Calu3 (cell line): Measurements from ENCODE around the gene LCE6A. TPM values are rescaled to one million over a fixed set of nuclear protein-coding genes. Genes with fewer than 3 reads are reported as not detected.

ENCODE experiments used
- BruUV-seq: library from RNA; stranded (reverse); fragments of 400-500 nt; replicated peaks from 2 replicates; lab custom pipeline; 2021; lab: Mats Ljungman, UMichigan
- CTCF ChIA-PET: fragments of 300-600 bp; sonication (Branson Sonifier 250); formaldehyde crosslinking; loops from one replicate; lab custom pipeline; 2022; ENCODE audit warnings: antibody characterized with exemption; lab: Charles Lee
- DNase-seq: peaks from one replicate; pipeline ENCODE4 v3.0.0; 2022
- H3K27ac Mint-ChIP-seq: one replicate; pipeline ENCODE4 v1.8.0; 2022; ENCODE audit warnings: mixed read lengths; ENCODE audit not compliant: unreplicated experiment
- H3K27me3 Mint-ChIP-seq: one replicate; pipeline ENCODE4 v1.8.0; 2022; ENCODE audit warnings: mixed read lengths; ENCODE audit not compliant: unreplicated experiment
- H3K36me3 Mint-ChIP-seq: one replicate; pipeline ENCODE4 v1.8.0; 2022; ENCODE audit warnings: mild to moderate bottlenecking, moderate library complexity, mixed read lengths; ENCODE audit not compliant: insufficient read depth, unreplicated experiment
- H3K4me1 Mint-ChIP-seq: one replicate; pipeline ENCODE4 v1.8.0; 2022; ENCODE audit warnings: mild to moderate bottlenecking, low read depth, mixed read lengths; ENCODE audit not compliant: unreplicated experiment
- H3K4me3 Mint-ChIP-seq: one replicate; pipeline ENCODE4 v1.8.0; 2022; ENCODE audit warnings: mild to moderate bottlenecking, low read depth, moderate library complexity, mixed read lengths; ENCODE audit not compliant: unreplicated experiment
- H3K9me3 Mint-ChIP-seq: one replicate; pipeline ENCODE4 v1.8.0; 2022; ENCODE audit warnings: low read depth, mixed read lengths; ENCODE audit not compliant: unreplicated experiment
- CTCF ChIP-seq: fragments of 200-600 bp; IDR thresholded peaks from one replicate; pipeline ENCODE4 v1.8.0; 2022; ENCODE audit warnings: antibody characterized with exemption; ENCODE audit not compliant: unreplicated experiment
- intact Hi-C: fragments of 100-400 bp; cut with micrococcal nuclease; formaldehyde crosslinking; loops from one replicate; pipeline ENCODE4 v1.10.0; 2022; ENCODE audit not compliant: unreplicated experiment
- total RNA-seq: library from RNA; stranded (reverse); gene quantifications from 2 replicates; pipeline ENCODE4 v1.2.3, GENCODE V29; 2022

The LCE6A gene
- total RNA-seq, 1 experiment from 2014 or later = not detected

DNA sequence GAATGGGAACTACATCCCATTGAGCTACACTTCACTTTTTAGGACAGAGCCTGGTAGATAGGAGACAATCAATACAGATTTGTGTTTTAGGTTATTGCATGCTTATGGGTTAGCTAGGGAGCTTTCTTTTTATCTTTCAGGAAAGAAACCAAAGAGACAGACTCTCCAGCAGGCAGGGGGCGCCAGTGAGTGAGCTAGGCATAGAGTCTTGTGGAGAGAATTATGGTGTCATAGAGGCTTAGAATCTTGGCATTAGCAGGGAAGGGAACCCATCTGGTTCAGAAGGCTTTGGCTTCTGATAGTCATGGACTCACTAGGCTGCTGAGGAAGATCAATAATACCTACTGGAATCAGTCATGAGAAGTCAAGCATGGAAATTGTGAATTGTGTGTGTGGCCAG lies 35.4 kb downstream of the LCE6A start, which contains the start of gene SMCP:
SMCP (plus strand) TSS at position 281 of the 400 bp plus-strand sequence. CDS start 6,101 bp downstream, outside the sequence.
- DNase-seq = no peak
- intact Hi-C loops = no loop called here

DNA sequence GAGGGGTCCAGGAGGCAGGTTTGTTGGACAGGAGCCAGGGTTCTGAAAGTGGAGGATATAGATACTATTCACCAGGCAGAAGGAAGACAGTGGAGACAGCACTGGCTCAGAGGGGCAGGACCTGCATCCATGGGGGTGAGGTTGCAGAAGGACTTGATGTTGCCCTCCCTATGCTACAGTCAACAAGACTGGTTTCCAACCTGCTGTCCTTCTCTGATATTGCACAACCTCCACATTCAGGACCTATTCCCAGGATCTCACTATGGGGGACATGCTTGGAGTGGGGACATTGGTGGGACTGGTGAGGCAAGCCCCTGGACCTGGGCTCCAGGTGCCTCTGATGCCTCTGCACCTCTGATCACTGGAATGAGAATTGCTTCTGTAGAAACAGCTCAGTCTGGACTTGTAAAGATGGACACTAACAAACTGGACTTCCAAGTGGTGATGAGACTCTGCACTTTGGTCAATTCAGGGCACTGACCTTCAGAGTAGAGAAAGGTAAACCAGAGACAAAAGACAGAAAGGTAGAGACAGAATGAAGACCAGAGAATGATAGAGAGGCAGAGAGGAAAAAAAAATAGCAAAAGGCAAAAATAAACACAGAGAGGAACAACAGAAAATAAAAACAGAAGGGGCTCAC lies 37.0 kb downstream of the LCE6A start:
- H3K4me1 Mint-ChIP-seq = no peaks in the 10 kb centered on the region
- TF ChIP-seq CTCF = no peak
- H3K27me3 Mint-ChIP-seq = no peaks in the 10 kb centered on the region
- H3K4me3 Mint-ChIP-seq = no peak overlapping the region
- CTCF ChIA-PET = interaction anchor here (0.6 to 1.1 kb wide), 3 partner anchors 9 to 84 kb away, joined by 4 to 6 read pairs (median 5); no protein-coding TSS in a partner anchor
- intact Hi-C loops = no loop called here
- no peaks in the 10 kb centered on the region for H3K36me3 Mint-ChIP-seq
- no peak overlapping the region for H3K27ac Mint-ChIP-seq
- no peak for DNase-seq
- BruUV-seq = no TSS peak
- no peaks in the 10 kb centered on the region for H3K9me3 Mint-ChIP-seq

More for the DNA sequence above, 35.4 kb downstream of the LCE6A start, which contains the start of gene SMCP:
- peak; percentile 25 for TF ChIP-seq CTCF
- no TSS peak for BruUV-seq
- CTCF ChIA-PET = interaction anchor here (1.0 to 1.1 kb wide), 2 partner anchors 159 to 315 kb away, joined by 3 to 10 read pairs; no protein-coding TSS in a partner anchor
- H3K9me3 Mint-ChIP-seq = no peaks in the 10 kb centered on the region
- no peak within 1 kb of the TSS for H3K4me3 Mint-ChIP-seq
- H3K27me3 Mint-ChIP-seq = no peaks in the 10 kb centered on the region
- no peak within 1 kb of the TSS for H3K27ac Mint-ChIP-seq
- no peaks in the 10 kb centered on the region for H3K36me3 Mint-ChIP-seq
- no peaks in the 10 kb centered on the region for H3K4me1 Mint-ChIP-seq

GRCh38 chr1:152880316-152880715 lies 37.7 kb downstream of the LCE6A start:
- no peaks in the 10 kb centered on the region for H3K27me3 Mint-ChIP-seq
- no peaks in the 10 kb centered on the region for H3K36me3 Mint-ChIP-seq
- H3K4me1 Mint-ChIP-seq = no peaks in the 10 kb centered on the region
- TF ChIP-seq CTCF = no peak
- intact Hi-C loops = no loop called here
- DNase-seq = no peak
- H3K9me3 Mint-ChIP-seq = no peaks in the 10 kb centered on the region
- BruUV-seq = no TSS peak
- no peak overlapping the region for H3K4me3 Mint-ChIP-seq
- no peak overlapping the region for H3K27ac Mint-ChIP-seq
- CTCF ChIA-PET = interaction anchor here (0.9 kb wide), 1 partner anchor 11 kb away, joined by 5 read pairs; no protein-coding TSS in a partner anchor

GRCh38 chr1:152880907-152881306 lies 38.3 kb downstream of the LCE6A start:
- CTCF ChIA-PET = interaction anchor here (0.7 kb wide), 1 partner anchor 339 kb away, joined by 3 read pairs; no protein-coding TSS in a partner anchor
- Mint-ChIP-seq H3K27ac (no peak overlapping the region), H3K27me3 (peaks cover under 1% of the 10 kb centered on the region), H3K9me3 (no peaks in the 10 kb centered on the region), H3K4me3 (no peak overlapping the region), H3K36me3 (no peaks in the 10 kb centered on the region), H3K4me1 (no peaks in the 10 kb centered on the region)
- no TSS peak for BruUV-seq
- intact Hi-C loops = no loop called here
- DNase-seq = no peak
- TF ChIP-seq CTCF = no peak
